ENCODE results near the gene AQP12A.

Gene AQP12A

DNA sequence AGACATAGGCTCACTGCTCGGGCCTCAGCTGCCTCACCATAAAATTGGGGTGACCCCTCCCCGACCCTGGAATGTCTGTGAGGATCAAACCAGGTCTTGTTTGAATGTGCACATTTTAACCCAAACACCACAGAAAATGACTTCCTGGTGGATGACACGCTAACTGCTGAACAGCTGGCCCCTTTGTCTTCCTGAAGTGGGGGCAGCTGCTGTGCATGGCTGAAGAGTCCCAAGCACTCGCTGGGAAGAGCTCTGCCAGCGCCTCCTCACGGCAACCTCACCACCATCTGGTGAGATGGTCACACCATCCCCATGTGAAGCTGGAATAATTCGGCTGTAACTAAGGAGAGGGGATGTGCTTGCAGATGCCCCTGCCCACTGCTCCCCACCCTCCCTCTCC lies 34.0 kb downstream of the AQP12A start:
- no peak for DNase-seq

DNA sequence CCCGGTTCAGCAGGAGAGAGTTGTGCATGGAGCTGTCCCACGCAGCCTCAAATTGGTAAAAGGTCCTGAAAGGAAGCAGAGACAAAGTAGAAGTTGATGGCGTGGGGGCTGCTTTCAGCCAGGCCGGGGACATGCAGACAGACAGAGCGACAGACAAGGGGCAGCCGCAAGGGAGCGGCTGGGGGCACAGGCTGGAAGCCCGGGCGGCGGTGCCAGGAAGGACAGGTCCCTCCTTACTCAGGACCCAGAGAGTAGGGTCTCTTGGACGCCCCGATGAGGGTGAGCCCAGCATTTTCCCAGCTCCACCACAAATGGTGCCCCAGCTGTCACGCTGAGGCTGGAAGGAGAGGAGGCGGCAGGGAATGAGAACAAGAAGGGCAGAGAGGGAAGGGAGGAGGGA lies 35.2 kb downstream of the AQP12A start:
- no peak for DNase-seq

GRCh38 chr2:240727439-240727838 lies 35.8 kb downstream of the AQP12A start:
- DNase-seq = no peak

GRCh38 chr2:240727913-240728312 lies 36.2 kb downstream of the AQP12A start:
- DNase-seq = no peak

DNA sequence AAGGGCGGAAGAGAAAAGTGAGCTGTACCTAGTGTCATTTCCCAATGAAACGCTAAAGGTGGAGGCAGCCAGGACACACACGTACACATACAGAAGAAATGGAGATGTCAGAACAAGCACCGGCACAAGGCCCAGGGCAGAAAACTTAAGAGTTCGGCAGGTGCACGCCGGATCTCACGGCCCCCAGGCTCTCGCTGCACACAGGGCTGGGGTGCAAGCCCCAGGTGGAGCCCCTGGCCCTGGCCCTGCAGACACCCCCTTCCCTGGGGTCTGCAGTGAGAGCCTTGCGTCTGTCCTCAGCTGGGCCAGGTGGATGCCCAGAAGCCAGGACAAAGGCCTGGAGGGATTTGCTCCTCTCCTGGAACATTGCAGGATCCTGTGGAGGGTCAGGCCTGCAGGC lies 36.7 kb downstream of the AQP12A start:
- no peak for DNase-seq

GRCh38 chr2:240728827-240729226 lies 37.2 kb downstream of the AQP12A start:
- no peak for DNase-seq

DNA sequence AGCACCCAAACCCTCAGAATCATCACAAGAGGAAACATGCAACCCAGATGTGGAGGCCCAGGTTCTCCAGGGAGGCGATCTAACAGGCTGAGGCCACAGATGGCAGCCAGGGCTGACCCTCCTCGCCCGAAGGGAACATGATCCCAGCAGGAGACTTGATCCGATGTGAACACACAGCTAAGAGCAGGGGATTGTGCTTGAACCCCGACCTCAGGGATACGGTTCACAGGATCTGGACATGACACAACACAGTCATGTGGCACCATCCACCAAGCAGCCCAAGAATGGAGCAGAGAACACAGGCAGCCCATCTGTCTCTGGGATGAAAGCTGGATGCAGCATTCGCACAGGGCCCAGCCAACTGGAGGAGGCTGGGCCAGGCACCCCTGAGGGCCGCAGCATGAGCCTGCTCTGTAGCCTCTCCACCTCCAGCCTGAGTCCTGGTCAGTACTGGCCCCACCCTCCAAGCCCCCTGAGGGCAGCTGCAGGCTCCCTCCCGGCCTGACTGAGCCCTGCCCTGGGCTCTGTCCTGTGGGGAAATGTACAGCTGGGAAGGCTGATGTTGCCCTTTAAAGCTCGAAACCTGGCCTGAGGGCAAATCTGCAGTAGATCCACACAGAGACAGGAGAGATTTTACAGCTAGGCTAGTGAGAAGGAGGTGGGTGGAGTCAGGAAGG lies 39.0 kb downstream of the AQP12A start:
- no peak for DNase-seq

DNA sequence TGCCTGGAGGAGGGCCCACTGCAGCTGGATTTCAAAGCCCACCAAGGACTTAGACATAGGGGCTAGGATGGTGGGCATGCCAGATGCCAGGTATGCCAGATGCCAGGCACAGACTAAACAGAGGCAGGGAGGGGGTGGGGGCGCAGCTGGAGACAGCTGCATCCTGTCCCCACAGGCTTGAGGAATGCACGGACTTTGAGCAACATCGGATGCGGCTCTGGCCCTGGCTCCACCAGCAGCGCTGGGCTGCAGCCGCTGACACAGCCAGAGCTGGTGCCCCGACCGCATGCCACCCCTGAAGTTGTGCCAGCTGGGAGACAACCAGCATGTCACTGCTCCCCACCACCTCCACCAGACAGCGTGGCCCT lies 39.5 kb downstream of the AQP12A start:
- DNase-seq = no peak

GRCh38 chr2:240732184-240732583 lies 40.5 kb downstream of the AQP12A start:
- DNase-seq = no peak

DNA sequence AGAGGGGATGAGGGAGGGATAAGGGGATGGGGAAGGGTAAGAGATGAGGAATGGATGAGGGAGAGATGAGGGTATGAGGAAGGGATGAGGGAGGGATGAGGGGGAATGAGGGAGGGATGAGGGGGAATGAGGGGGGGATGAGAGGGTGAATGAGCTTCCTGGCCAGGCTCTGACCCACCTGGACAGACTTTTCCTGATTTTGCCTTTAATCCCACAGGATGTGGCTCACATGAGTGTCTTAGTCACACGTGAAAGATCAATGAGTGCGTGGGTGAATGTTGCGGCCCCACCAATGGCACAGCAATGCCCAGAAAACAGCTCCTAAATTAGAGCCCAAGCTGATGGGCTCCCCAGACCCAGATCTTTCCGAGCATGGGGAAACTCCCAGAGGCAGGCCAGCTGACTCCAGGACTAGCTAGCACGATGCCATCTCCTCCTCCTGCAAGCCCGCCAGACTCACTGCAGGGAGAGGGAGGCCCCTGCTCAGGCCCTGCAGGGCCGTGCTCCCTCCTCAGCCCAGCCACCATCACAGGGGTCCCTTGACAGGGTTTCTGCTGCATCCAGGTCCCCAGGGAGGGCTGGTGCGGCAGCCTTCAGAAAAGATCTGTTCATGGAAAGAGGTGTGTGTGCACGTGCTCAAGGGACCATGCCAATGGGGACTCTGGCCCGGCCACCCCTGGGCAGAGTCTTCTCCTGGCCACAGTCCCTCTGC lies 41.4 kb downstream of the AQP12A start:
- no peak for DNase-seq

GRCh38 chr2:240733803-240734495 lies 42.3 kb downstream of the AQP12A start:
- DNase-seq = no peak

- no peak for DNase-seq
Measured at GRCh38 chr2:240734756-240735155, 43.1 kb downstream of the AQP12A start.

DNA sequence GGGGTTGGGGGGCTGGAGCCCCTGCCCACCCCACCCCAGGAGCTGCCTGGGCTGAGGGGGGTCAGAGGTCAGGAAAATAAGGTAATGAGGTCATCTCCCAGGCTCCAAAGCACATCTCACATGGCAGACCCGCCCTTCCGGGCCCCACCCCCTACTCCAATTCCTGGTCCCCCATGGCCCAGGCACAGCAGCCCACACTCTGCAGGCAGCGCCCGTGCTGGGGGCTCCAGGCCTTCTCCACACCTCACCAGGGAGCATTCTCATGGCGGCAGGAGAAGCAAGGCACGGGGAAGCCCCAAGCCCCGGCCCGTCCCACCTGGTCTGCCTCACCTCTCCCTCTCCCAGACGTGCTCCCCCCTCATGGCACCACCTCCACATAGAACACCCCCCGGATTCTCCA lies 43.8 kb downstream of the AQP12A start:
- no peak for DNase-seq

DNA sequence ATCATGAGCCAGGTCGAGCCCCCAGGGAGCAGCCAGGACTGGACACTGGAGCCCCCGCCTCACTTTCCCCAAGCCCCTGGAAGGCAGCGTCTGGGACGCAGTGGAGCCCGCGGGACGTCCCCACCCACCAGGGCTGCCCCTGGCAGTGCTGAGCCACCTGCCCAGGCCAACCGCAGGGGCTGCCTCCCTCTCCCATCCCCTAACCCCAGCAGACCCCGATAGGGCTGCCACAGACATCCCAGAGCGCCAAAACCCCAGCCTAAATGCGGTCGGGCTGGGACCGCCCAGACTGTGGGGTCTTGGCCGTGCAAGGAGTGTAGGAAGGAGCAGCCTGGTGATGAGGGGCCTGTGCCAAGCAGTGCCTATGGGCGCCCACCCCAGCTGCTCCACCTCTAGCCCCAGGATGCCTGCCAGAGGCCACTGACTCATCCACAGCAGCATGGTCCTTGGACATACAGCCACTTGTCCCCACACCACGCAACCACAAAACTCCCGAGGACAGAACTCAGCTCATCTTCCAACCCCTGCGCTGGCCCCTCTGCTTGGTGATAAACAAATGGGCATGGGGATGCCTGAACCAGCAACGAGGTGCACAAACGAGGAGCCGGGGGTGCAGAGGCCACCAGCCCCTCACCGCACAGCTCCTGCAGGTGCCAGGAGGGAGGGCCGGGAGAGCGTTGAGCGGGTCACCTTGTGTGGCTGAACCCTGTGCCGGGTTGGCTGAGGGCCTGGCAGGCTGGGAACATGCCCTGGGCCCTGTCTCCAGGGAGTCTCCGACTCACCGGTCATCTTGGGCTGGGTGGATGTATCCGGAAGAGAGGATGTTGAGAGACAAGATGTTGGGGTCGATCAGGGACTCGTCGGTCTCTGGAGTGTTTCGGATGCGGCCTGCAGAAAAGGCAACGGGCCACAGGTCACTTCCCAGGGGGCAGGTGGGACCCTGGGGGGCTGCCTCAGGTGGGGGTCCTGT lies 44.9 kb downstream of the AQP12A start:
- DNase-seq = no peak

DNA sequence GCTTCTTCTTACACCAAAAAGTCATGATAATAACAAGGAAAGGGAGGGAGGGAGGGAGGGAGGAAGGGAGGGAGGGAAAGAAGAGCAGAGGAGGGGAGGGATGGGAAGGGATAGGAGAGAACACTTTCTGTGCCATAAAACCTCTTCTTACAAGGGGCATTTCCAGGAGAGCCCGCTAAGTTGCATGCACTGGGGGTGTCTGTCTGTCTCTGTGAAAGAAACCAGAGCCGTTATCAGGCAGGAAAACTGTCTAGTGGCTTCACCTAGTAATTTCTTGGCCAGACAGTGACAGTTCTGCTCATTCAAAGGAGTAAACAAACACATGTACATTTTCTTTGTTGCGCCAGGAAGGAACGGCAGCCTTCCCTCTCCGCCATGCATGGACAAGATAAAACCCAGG lies 45.8 kb downstream of the AQP12A start:
- DNase-seq = no peak

DNA sequence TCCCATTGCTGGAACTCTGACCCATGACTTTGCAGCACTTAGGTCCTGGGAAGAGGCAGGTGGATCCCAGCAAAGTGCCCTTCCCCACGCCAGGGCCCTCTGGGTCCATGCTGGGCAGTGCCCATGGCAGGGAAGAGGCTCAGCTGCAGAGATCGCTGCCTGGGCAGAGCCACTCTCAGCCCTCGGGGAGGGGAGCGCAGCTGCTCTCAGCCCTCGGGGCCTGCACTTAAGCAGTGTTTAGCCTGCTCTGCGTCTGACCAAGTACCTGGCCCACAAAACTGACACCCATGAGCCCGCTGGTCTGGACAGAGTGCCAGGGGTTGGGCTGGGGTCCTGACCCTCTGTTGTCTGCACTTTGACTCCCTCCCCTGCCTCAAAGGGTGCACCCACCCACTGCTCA lies 46.3 kb downstream of the AQP12A start:
- DNase-seq = no peak

DNA sequence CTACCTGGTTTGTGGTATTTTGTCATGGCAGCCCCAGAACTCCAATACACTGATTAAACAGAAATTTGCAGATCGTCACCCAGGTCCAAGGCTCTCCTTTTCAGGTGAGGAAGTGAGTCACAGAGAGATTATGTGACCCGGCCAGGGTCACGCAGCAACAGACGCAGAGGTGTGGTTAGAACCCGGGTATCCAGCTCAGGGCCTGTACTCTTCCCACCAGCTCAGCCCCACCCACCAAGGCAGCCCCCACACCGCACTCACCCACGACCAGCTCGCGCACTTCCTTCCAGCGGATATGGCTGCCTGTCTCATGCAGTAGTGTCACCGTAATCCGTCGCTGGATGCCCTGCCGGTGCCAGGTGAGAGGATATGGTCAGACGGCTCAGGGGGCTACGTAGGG lies 48.1 kb downstream of the AQP12A start:
- no peak for DNase-seq

- no peak for DNase-seq
Measured at GRCh38 chr2:240741091-240741490, 49.4 kb downstream of the AQP12A start.

- DNase-seq = no peak
Measured at GRCh38 chr2:240742602-240743095, 51.0 kb downstream of the AQP12A start.

DNA sequence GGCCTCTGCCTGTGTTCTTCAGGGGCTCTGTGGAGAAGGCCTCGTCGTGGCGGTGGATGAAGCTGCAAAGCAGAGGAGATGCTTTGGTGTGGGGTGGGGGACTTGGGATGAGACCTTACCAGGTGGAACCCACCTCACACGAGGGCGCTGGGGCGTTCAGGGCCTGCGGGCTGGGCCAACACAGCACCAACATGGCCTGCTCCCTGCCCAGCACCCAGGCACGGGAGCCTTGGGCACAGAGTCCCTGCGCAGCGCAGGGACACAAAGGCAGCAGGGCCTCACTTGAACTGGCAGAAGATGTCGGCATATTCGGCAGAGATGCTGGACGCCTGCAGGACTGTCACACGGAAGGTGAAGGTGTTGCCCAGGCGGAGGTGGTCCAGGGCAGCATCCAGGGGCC lies 53.8 kb downstream of the AQP12A start:
- no peak for DNase-seq

DNA sequence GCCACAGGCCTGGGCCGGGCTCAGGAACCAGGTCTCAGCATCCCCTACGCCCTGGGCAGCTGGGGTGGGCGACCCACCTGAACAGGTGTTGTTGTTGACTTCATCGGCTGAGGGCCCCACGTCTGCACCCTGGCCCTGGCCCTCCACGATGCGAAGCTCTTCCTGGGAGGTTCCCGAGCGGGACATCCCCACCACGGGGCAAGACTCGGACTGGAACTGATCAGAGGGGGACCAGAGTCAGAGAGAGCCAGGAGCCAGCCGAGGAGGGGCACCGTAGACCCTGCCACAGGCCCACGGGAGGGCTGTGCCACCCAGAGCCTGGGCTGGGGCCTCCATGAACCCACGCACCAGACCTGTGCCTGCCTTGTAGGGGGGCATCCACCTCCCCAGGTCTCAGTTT lies 54.3 kb downstream of the AQP12A start:
- no peak for DNase-seq

DNA sequence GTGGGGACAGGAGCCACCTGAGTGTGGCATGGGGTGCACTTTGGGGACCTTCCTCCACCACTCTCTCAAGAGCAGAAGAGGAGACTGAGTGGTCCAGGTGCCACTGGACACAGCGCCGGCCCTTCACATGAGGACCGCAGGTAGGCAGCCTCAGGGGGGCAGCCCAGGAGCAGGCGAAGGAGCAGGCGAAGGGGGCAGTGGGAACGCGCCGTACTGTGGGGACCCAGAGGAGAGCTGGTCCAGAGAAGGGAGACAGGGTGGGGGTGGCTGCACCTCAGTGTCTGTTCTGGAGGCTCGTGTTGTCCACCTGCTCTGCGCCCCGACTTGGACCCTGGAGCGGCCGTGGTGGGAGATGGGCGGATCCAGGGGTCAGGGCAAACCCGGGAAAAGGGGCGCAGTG lies 55.0 kb downstream of the AQP12A start:
- no peak for DNase-seq

- no peak for DNase-seq
Measured at GRCh38 chr2:240747256-240747655, 55.6 kb downstream of the AQP12A start.
